Testis (tissue), 3 donors: ENCODE results near the gene EXOC3L1. TPM values are rescaled to one million over a fixed set of nuclear protein-coding genes. Genes with fewer than 3 reads are reported as not detected.

Experiments used
- DNase-seq: peaks from one replicate; pipeline ENCODE4 v3.0.0-alpha.2; 2019
- H3K27ac ChIP-seq, 2 donors: fragments of 200-600 bp; sonication (generic); one replicate each; pipeline ENCODE4 v1.5.1; 2019
- H3K27me3 ChIP-seq: fragments of 200-600 bp; sonication (generic); one replicate; pipeline ENCODE4 v1.5.1; 2019
- H3K36me3 ChIP-seq: fragments of 200-600 bp; sonication (generic); one replicate; pipeline ENCODE4 v1.5.1; 2017; ENCODE audit warnings: low read depth; ENCODE audit errors: missing control alignments
- H3K4me1 ChIP-seq: fragments of 200-600 bp; sonication (generic); one replicate; pipeline ENCODE4 v1.5.1; 2019
- H3K4me3 ChIP-seq, 2 donors: fragments of 200-600 bp; sonication (generic); one replicate each; pipeline ENCODE4 v1.5.1; 2017 to 2019
- H3K9me3 ChIP-seq: fragments of 200-600 bp; sonication (generic); one replicate; pipeline ENCODE4 v1.5.1; 2017
- POLR2A ChIP-seq: fragments of 450-650 bp; IDR thresholded peaks from one replicate; pipeline ENCODE4 v1.6.1; 2017; ENCODE audit warnings: antibody characterized with exemption, mild to moderate bottlenecking, moderate library complexity
- whole genome bisulfite sequencing, 2 donors: methylation state at CpG; one replicate each; pipeline ENCODE4 v1.1.5; 2018; 5-methylcytosine and 5-hydroxymethylcytosine counted together
- intact Hi-C: fragments of 100-400 bp; cut with DNase I; formaldehyde crosslinking; loops from one replicate; pipeline ENCODE4 v1.15.1; 2023; ENCODE audit warnings: low total_unique reads
- polyA plus RNA-seq: library from polyadenylated mRNA; stranded (reverse); fragments of 350-450 nt; fragmentation: Illumina TruSeq; extraction: RNeasy Lipid Tissue Mini Kit (QIAGEN cat#74804); gene quantifications from one replicate; pipeline ENCODE4 v1.2.3, GENCODE V29; 2014; ENCODE audit warnings: low read depth, low replicate concordance; ENCODE audit not compliant: insufficient read depth
- total RNA-seq, 2 donors: library from RNA; depleted of rRNA; stranded (reverse); fragments of >200 nt; gene quantifications; one replicate each; pipeline ENCODE4 v1.2.3, GENCODE V29; 2016
- TF ChIP-seq, protein P1 (sequence below), 3 experiments: fragments of 450-650 bp in 2 of 3; fragments of 200-600 bp in 1 of 3; sonication (generic) in 1 of 3; IDR thresholded peaks; one replicate each; pipeline ENCODE4 v1.5.1; 2016 to 2019; ENCODE audit warnings: antibody characterized with exemption in 3 of 3, mild to moderate bottlenecking in 2 of 3, moderate library complexity in 1 of 3

Gene EXOC3L1
- total and polyA plus RNA-seq, 3 donors from 2014 or later, result 2.6 to 9.0 (median 5.1) TPM

DNA sequence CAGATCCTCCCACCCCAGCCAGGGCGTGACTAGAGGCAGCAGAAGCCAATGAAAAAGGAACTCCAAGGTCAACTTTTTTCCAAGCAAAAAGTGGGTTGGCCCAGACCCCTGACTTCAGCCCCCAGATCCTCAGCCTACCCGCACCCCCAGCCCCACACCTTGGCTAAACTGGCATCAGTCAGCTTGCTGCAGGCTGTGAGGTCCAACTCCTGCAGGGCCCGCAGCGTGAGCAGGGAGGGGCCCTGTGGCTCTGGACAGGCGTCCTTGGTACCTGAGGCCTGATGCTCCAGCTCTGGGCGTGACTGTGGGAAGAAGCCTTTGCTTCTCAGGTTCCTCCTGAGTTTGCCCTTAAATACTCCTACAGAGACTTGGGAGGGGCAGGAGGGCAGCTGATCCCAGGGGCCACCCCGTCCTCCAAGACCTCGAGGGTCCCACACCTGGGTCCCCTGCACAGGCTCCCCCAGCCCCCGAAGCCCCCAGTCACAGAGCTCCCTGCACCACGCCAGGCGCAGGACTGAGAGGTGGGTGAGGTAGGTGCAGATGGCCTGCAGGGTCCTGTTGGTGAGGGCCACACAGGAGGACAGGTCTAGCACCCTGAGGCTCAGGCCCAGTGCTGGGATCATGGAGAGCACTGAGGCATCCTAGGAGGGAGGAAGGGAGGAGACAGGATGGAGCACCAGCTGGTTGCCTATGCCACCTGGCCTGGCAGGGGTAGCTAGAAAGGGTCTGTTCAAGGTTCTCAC is 18.4 kb upstream of the EXOC3L1 start:
- Histone ChIP-seq H3K27ac (no peak overlapping the region), H3K4me1 (peaks cover 14% of the 10 kb centered on the region), H3K36me3 (no peaks in the 10 kb centered on the region), H3K9me3 (no peaks in the 10 kb centered on the region), H3K27me3 (no peaks in the 10 kb centered on the region), H3K4me3 (no peak overlapping the region)
- WGBS, 2 donors, result 75% methylated on average over 1 to 11 of the region's 11 CpGs
- intact Hi-C loops, result no loop called here
- no peak for TF ChIP-seq POLR2A
- TF ChIP-seq, protein P1, sequence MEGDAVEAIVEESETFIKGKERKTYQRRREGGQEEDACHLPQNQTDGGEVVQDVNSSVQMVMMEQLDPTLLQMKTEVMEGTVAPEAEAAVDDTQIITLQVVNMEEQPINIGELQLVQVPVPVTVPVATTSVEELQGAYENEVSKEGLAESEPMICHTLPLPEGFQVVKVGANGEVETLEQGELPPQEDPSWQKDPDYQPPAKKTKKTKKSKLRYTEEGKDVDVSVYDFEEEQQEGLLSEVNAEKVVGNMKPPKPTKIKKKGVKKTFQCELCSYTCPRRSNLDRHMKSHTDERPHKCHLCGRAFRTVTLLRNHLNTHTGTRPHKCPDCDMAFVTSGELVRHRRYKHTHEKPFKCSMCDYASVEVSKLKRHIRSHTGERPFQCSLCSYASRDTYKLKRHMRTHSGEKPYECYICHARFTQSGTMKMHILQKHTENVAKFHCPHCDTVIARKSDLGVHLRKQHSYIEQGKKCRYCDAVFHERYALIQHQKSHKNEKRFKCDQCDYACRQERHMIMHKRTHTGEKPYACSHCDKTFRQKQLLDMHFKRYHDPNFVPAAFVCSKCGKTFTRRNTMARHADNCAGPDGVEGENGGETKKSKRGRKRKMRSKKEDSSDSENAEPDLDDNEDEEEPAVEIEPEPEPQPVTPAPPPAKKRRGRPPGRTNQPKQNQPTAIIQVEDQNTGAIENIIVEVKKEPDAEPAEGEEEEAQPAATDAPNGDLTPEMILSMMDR (IDR thresholded peaks at IDR 0.05), result no peak
- no peak for DNase-seq

DNA sequence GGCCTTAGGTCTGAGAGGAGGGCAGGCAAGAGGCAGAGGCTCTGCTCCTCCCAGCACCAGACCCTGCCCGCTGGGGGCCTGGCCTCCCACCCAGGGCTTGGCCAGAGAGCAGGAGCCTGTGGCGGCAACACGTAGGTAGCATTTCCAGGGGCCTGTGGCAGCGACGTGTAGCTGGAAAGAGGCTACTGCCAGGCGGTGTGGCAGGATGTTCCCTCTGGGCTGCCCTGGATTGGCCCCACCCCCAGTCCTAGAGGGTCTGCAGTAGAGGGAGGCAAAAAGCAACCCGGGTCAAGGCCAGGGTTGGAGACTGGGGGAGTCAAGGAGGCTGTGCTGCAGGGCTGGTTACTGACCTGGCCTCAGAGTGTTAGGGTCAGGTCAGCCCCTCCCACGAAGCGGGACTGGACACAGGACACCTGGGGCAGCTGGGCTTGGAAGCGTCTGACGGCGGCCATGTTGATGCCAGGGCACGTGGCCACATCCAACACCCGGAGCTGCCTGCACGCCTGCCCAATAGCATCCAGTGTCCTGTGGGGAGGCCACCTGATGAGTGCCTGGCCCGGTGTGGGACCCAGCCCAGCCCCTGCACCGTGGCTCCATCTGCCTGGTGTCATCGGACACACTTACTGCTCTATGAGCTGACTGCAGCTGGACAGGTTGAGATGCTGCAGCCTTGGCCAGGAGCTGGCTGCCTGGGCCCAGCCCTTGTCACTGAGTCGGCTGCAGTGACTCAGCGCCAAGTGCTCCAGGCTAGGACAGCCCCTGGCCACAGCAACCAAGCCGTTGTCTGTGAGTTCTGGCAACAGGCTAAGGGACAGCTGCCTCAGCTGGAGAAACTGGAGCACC is 17.5 kb upstream of the EXOC3L1 start:
- Histone ChIP-seq H3K27me3 (no peaks in the 10 kb centered on the region), H3K9me3 (no peaks in the 10 kb centered on the region), H3K27ac (no peak overlapping the region), H3K4me1 (peaks cover 14% of the 10 kb centered on the region), H3K36me3 (no peaks in the 10 kb centered on the region), H3K4me3 (no peak overlapping the region)
- 51 to 65% methylated on average over 6 to 21 of the region's 21 CpGs for WGBS, 2 donors
- DNase-seq, result no peak
- TF ChIP-seq, protein P1 (IDR thresholded peaks at IDR 0.05), result no peak
- no peak for TF ChIP-seq POLR2A
- intact Hi-C loops, result no loop called here

DNA sequence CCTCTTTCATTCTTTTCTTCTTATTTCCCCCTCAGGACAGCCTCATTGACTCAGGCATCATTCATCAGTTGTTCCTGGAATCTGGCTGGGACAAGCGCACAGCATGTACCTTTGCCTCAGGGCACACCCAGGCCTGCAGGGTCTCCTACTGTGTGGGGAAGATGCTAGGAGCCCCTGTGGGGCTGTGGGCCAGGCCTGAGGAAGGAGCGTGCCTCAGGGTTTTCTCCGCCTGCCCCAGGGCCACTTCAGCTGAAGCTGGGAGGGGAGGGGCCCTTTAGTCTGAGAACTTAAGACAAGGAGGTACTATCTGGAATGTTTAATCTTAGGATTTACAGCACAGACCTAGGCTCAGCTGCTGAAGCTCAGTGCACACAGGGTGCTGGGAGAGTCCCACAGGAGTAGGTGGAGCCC is 16.9 kb upstream of the EXOC3L1 start:
- DNase-seq, result no peak
- no peaks in the 10 kb centered on the region for H3K36me3 ChIP-seq
- intact Hi-C loops, result no loop called here
- no peaks in the 10 kb centered on the region for H3K27me3 ChIP-seq
- 71 to 82% methylated on average over 1 to 3 of the region's 3 CpGs for WGBS, 2 donors
- TF ChIP-seq, protein P1 (IDR thresholded peaks at IDR 0.05), result no peak
- TF ChIP-seq POLR2A, result no peak
- no peaks in the 10 kb centered on the region for H3K9me3 ChIP-seq
- no peak overlapping the region for H3K4me3 ChIP-seq
- H3K4me1 ChIP-seq, result peaks cover 14% of the 10 kb centered on the region
- no peak overlapping the region for H3K27ac ChIP-seq

DNA sequence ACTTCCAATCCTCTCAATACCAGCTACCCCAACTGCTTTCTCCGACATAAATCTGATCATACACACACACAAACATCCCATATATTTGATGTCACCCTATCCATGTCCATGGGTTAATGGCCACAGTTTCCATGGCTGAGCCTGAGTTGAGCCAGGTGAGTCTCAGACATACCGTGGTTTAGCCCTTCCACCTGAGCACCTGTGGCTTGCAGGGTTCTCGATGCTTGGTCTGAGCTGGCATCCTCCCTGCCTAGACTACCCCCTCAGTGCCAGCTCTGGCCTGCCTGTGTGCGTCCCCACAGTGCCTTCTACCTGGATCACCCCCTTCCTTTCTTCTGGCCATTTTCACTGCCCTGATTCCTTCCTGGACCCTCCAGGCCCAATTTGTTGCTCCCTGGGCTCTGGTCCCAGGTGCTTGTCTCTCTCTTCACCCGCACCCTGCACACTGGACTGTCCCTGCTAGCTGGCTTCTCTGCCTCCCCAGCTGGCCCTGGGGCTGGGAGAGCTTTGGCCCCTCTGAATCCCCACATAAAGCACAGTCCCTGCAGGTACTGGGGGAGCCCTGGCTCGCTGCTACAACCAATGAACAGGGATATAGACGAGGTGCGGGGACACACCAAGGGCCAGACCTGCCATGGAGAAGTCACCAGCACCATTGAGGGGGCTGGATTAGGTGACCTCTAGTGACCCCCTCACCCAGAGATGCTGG is 16.3 kb upstream of the EXOC3L1 start:
- intact Hi-C loops, result no loop called here
- no peak overlapping the region for H3K27ac ChIP-seq
- peaks cover 14% of the 10 kb centered on the region for H3K4me1 ChIP-seq
- TF ChIP-seq, protein P1 (IDR thresholded peaks at IDR 0.05), result no peak
- no peak for TF ChIP-seq POLR2A
- no peaks in the 10 kb centered on the region for H3K9me3 ChIP-seq
- H3K27me3 ChIP-seq, result no peaks in the 10 kb centered on the region
- H3K4me3 ChIP-seq, result no peak overlapping the region
- 95% methylated on average over 8 of the region's 8 CpGs for WGBS, 2 donors
- H3K36me3 ChIP-seq, result no peaks in the 10 kb centered on the region
- DNase-seq, result no peak
